PC-3 (cell line): ENCODE measurements around the gene CALML6. TPM values are rescaled to one million over a fixed set of nuclear protein-coding genes. Genes with fewer than 3 reads are reported as not detected.
A peak's percentile ranks its signal among the peaks of the same experiment; 100 is the strongest.
"Not testable (repeated sequence)": the region's sequence is repeated elsewhere in the genome, so short reads cannot be mapped to it uniquely, and the experiment has no call there.

Experiments used
- ATAC-seq: fragments of 200-7000 bp; cut with Tn5 transposase; 2 replicates; pipeline ENCODE4 v1.9.1; 2020; ENCODE audit warnings: mild to moderate bottlenecking, moderate library complexity
- BruUV-seq: library from RNA; stranded (reverse); fragments of 400-500 nt; replicated peaks from 2 replicates; lab custom pipeline; 2021; lab: Mats Ljungman, UMichigan
- CTCF ChIA-PET: fragments of 300-600 bp; sonication (Branson Sonifier 250); formaldehyde crosslinking; loops from one replicate; lab custom pipeline; 2022; ENCODE audit warnings: antibody characterized with exemption; lab: Charles Lee
- POLR2A ChIA-PET: fragments of 300-600 bp; sonication (Branson Sonifier 250); formaldehyde crosslinking; loops from one replicate; lab custom pipeline; 2022; ENCODE audit warnings: antibody characterized with exemption; ENCODE audit not compliant: unreplicated experiment; lab: Charles Lee
- DNase-seq: peaks from one replicate; pipeline ENCODE4 v3.0.0-alpha.2; 2015
- H2AFZ ChIP-seq: fragments of 300-600 bp; sonication (generic); 2 replicates; pipeline ENCODE4 v1.6.0; 2016; ENCODE audit warnings: antibody characterized with exemption, low read length
- H3F3A ChIP-seq: fragments of 300-600 bp; sonication (generic); one replicate; pipeline ENCODE4 v1.6.0; 2017; ENCODE audit warnings: antibody characterized with exemption, low read length, control low read depth, mild to moderate bottlenecking; ENCODE audit not compliant: unreplicated experiment
- H3K27ac ChIP-seq: fragments of 300-600 bp; sonication (generic); 2 replicates; pipeline ENCODE4 v1.5.1; 2016; ENCODE audit warnings: mild to moderate bottlenecking, low read length
- H3K27me3 ChIP-seq: fragments of 300-600 bp; sonication (generic); 2 replicates; pipeline ENCODE4 v1.6.1; 2016; ENCODE audit warnings: low read length, mixed read lengths
- H3K36me3 ChIP-seq: fragments of 300-600 bp; sonication (generic); 2 replicates; pipeline ENCODE4 v1.6.1; 2016; ENCODE audit warnings: low read depth, mixed run types, low read length, mixed read lengths
- H3K4me1 ChIP-seq: fragments of 300-600 bp; sonication (generic); 2 replicates; pipeline ENCODE4 v1.5.1; 2016; ENCODE audit warnings: low read length; ENCODE audit not compliant: insufficient read depth
- H3K4me2 ChIP-seq: fragments of 300-600 bp; sonication (generic); 2 replicates; pipeline ENCODE4 v1.6.0; 2016; ENCODE audit warnings: low read length
- H3K4me3 ChIP-seq: fragments of 300-600 bp; sonication (generic); 2 replicates; pipeline ENCODE4 v1.5.1; 2016; ENCODE audit warnings: mild to moderate bottlenecking, low read length, mixed read lengths
- H3K79me2 ChIP-seq: fragments of 300-600 bp; sonication (generic); 2 replicates; pipeline ENCODE4 v1.6.1; 2017; ENCODE audit warnings: low read length, mixed read lengths
- H3K9ac ChIP-seq: fragments of 300-600 bp; sonication (generic); 2 replicates; pipeline ENCODE4 v1.6.0; 2016; ENCODE audit warnings: mild to moderate bottlenecking, low read length
- H3K9me2 ChIP-seq: fragments of 300-600 bp; sonication (generic); replicated peaks from 2 replicates; pipeline ENCODE4 v1.6.1; 2016; ENCODE audit warnings: mixed run types, low read length, mixed read lengths
- H3K9me3 ChIP-seq: fragments of 300-600 bp; sonication (generic); 2 replicates; pipeline ENCODE4 v1.6.1; 2016; ENCODE audit warnings: low read length, mixed read lengths
- H4K20me1 ChIP-seq: fragments of 300-600 bp; sonication (generic); 2 replicates; pipeline ENCODE4 v1.6.1; 2016; ENCODE audit warnings: low read length, mixed read lengths
- CTCF ChIP-seq: fragments of 300-600 bp; sonication (generic); conservative IDR thresholded peaks from 2 replicates; pipeline ENCODE4 v1.5.1; 2017; ENCODE audit warnings: antibody characterized with exemption, low read depth, mild to moderate bottlenecking, low read length
- EZH2 ChIP-seq: fragments of 300-600 bp; sonication (generic); IDR thresholded peaks from one replicate; pipeline ENCODE4 v1.6.1; 2017; ENCODE audit warnings: antibody characterized with exemption, mild to moderate bottlenecking, low read length; ENCODE audit not compliant: unreplicated experiment
- EZH2phosphoT487 ChIP-seq: fragments of 300-600 bp; sonication (generic); IDR thresholded peaks from 2 replicates; pipeline ENCODE4 v1.6.1; 2018; ENCODE audit warnings: mild to moderate bottlenecking, antibody characterized with exemption, low read length, borderline replicate concordance
- intact Hi-C: fragments of 100-400 bp; cut with micrococcal nuclease; formaldehyde crosslinking; loops from 2 replicates; pipeline ENCODE4 v1.9.0; 2023
- total RNA-seq: library from RNA; depleted of rRNA; stranded (reverse); fragments of >200 nt; gene quantifications from 2 replicates; pipeline ENCODE4 v1.2.3, GENCODE V29; 2014

The CALML6 gene
- total RNA-seq, 1 experiment from 2014 or later, result 1.7 TPM

DNA sequence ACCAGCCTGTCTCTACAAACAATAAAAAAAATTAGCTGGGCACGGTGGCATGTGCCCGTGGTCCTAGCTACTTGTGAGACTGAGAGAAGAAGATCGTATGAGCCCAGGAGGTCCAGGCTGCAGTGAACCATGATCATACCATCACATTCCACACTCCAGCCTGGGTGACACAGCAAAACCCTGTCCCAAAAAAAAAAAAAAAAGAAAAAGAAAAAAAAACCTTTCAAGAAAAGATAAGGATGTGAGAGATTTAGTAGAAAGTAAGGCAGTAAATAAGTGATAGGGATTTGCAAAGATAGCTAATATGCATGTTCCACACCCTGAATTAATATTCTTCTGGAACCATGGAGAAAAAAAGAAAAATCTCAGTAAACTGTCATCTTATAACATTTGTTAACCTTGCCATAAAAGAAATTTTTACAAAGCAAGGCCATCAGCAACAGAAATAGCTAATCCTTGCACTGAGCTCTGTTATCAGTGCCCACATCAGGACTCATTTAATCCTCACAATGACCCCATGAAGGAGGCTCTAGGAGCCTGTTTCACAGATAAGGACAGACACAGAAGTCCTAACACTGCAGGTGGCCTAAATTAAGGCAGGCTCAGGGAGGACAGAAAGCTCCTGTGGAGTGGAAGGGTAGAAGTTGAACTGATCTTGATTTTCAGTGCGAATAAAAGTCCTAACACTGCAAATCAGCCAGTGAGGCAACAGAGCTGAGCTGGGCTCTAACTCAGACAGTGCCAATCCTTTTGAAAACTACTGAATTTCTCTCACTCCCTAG lies 31.8 kb upstream of the CALML6 start:
- DNase-seq (no peak), ATAC-seq (no peak; the same call in 1 of the 2 replicates)
- H3K27ac ChIP-seq, result no peak overlapping the region
- H3K27me3 ChIP-seq, result no peaks in the 10 kb centered on the region
- H3K79me2 ChIP-seq, result peaks cover 100% of the 10 kb centered on the region
- peaks cover 12% of the 10 kb centered on the region for H3K4me1 ChIP-seq
- H4K20me1 ChIP-seq, result peaks cover 84% of the 10 kb centered on the region
- no peak overlapping the region for H2AFZ ChIP-seq
- no peak for TF ChIP-seq EZH2phosphoT487
- no peak for TF ChIP-seq EZH2
- no peak for TF ChIP-seq CTCF
- intact Hi-C loops, result no loop called here
- POLR2A ChIA-PET, result no interaction called here
- peaks cover 16% of the 10 kb centered on the region; the same call in 1 of the 2 replicates for H3K36me3 ChIP-seq
- no peaks in the 10 kb centered on the region for H3K9me2 ChIP-seq
- H3K9ac ChIP-seq, result no peak overlapping the region
- H3K4me2 ChIP-seq, result no peak overlapping the region
- H3K9me3 ChIP-seq, result no peaks in the 10 kb centered on the region
- no peak overlapping the region for H3K4me3 ChIP-seq
- CTCF ChIA-PET, result interaction anchor here (0.7 kb wide), 1 partner anchor 16 kb away, joined by 7 read pairs; no protein-coding TSS in a partner anchor
- H3F3A ChIP-seq, result peaks cover 5% of the 10 kb centered on the region
- no TSS peak for BruUV-seq

- not testable (repeated sequence) for H3K36me3 ChIP-seq
Measured at GRCh38 chr1:1883890-1884289, 31.2 kb upstream of the CALML6 start.

DNA sequence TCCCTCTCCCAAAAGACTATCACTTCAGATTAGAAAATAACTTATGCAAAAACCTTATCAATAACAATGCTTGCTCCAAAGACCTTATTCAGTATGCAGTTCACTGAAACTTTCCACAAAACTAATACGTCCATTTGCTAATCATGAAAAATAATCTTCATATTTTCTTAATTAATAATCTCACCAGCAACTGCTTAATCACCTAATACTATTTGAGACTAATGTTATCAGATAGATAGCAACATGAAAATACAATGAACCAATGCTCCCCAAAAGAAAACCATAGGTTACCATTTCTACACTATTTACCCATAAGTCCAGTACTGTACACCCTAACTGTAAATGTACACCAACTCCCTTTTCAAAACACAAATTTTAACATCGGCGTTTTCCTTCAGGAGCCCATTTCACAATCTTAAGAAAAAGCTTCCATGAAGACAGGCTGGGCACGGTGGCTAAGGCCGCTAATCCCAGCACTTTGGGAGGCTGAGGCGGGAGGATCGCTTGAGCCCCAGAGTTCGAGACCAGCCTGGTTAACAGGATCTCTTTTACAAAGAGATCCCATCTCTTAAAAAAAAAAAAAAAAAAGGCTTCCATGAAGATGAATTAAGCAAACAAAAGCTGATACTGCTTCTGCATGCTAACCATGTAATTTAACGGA lies 25.8 kb upstream of the CALML6 start:
- Histone ChIP-seq H3K4me1 (peaks cover 37% of the 10 kb centered on the region), H3K9me3 (no peaks in the 10 kb centered on the region), H3K27me3 (no peaks in the 10 kb centered on the region), H4K20me1 (peaks cover 51% of the 10 kb centered on the region), H2AFZ (no peak overlapping the region), H3K79me2 (peaks cover 73% of the 10 kb centered on the region), H3K9ac (peak overlapping the region; percentile 93), H3F3A (no peaks in the 10 kb centered on the region), H3K27ac (peak overlapping the region; percentile 26), H3K4me2 (peak overlapping the region; percentile 85), H3K36me3 (no peaks in the 10 kb centered on the region), H3K4me3 (peak overlapping the region; percentile 93), H3K9me2 (no peaks in the 10 kb centered on the region)
- POLR2A ChIA-PET, result interaction anchor here (0.6 kb wide), 1 partner anchor 20 kb away, joined by 3 read pairs; no protein-coding TSS in a partner anchor
- ATAC-seq (no peak), DNase-seq (no peak)
- CTCF ChIA-PET, result no interaction called here
- TF ChIP-seq CTCF (no peak), EZH2 (no peak), EZH2phosphoT487 (no peak)
- BruUV-seq, result TSS peak; percentile 40
- intact Hi-C loops, result loop anchor here (2.0 kb wide), 1 partner anchor 30 kb away; no protein-coding TSS in a partner anchor

More at GRCh38 chr1:1883890-1884289, 31.2 kb upstream of the CALML6 start:
- H3K9me2 ChIP-seq, intact Hi-C loops, H3K4me2 ChIP-seq, H3F3A ChIP-seq, H3K27ac ChIP-seq, DNase-seq, H3K9ac ChIP-seq, CTCF ChIA-PET, H3K27me3 ChIP-seq, ATAC-seq, BruUV-seq, H2AFZ ChIP-seq, H3K4me3 ChIP-seq, H3K9me3 ChIP-seq, POLR2A ChIA-PET: not testable (repeated sequence)
- H3K4me1 ChIP-seq, result peaks cover 18% of the 10 kb centered on the region
- peaks cover 84% of the 10 kb centered on the region for H4K20me1 ChIP-seq
- H3K79me2 ChIP-seq, result peaks cover 100% of the 10 kb centered on the region
